ENCODE data around the gene NTRK2.

GRCh38 chr9:84799251-84799650 is 129.7 kb downstream of the NTRK2 start:
- TF ChIP-seq CTCF (IDR thresholded peaks at IDR 0.05) (no peak), EZH2 (IDR thresholded peaks at IDR 0.05) (no peak)

Measured in neural progenitor cell (in vitro differentiated cells).